Naive thymus-derived CD4-positive, alpha-beta T cell (primary cell): Measurements from ENCODE around the gene LIMA1. TPM values are rescaled to one million over a fixed set of nuclear protein-coding genes. Genes with fewer than 3 reads are reported as not detected.

Experiments used
- ATAC-seq: fragments of 150-1000 bp; cut with Tn5 transposase; 2 replicates; pipeline ENCODE4 v1.10.0; 2021; ENCODE audit warnings: mild to moderate bottlenecking, moderate library complexity
- CTCF ChIA-PET: fragments of 350-600 bp; sonication (Branson Sonifier 250); formaldehyde crosslinking; loops from one replicate; lab custom pipeline; 2021; ENCODE audit warnings: antibody characterized with exemption; lab: Charles Lee
- POLR2A ChIA-PET: fragments of 350-600 bp; sonication (Branson Sonifier 250); formaldehyde crosslinking; loops from one replicate; lab custom pipeline; 2021; ENCODE audit warnings: antibody characterized with exemption, inconsistent platforms; lab: Charles Lee
- DNase-seq, 9 donors: peaks; one replicate each; pipeline versions ENCODE4 v3.0.0 to v3.0.0-alpha.2; 2020 to 2022; ENCODE audit warnings: mixed read lengths in 1 of 9
- H3K27ac ChIP-seq: one replicate; pipeline ENCODE4 v1.7.0; 2013; ENCODE audit warnings: mild to moderate bottlenecking, low read depth, low read length, moderate library complexity
- H3K27me3 ChIP-seq, 2 donors: one replicate each; pipeline ENCODE4 v1.7.0; 2013; ENCODE audit warnings: low read length in 2 of 2, mild to moderate bottlenecking in 2 of 2, moderate library complexity in 2 of 2; ENCODE audit not compliant: control insufficient read depth in 2 of 2, insufficient read depth in 2 of 2
- H3K36me3 ChIP-seq, 3 experiments: 1 replicate in 2 of 3; 2 replicates in 1 of 3; pipeline ENCODE4 v1.7.0; 2013; ENCODE audit warnings: low read length in 3 of 3, mild to moderate bottlenecking in 3 of 3, moderate library complexity in 1 of 3; ENCODE audit not compliant: insufficient read depth in 3 of 3, control insufficient read depth in 2 of 3
- H3K4me1 ChIP-seq, 2 donors: one replicate each; pipeline ENCODE4 v1.7.0; 2013; ENCODE audit warnings: low read length in 2 of 2, mild to moderate bottlenecking in 2 of 2, moderate library complexity in 1 of 2; ENCODE audit not compliant: control insufficient read depth in 2 of 2, insufficient read depth in 2 of 2
- H3K4me3 ChIP-seq: 2 replicates; pipeline ENCODE4 v1.7.0; 2013; ENCODE audit warnings: mild to moderate bottlenecking, low read length
- H3K9me3 ChIP-seq, 3 experiments: 1 replicate in 2 of 3; 2 replicates in 1 of 3; pipeline ENCODE4 v1.7.0; 2013; ENCODE audit warnings: low read length in 3 of 3; ENCODE audit not compliant: control insufficient read depth in 2 of 3
- H3K27ac Mint-ChIP-seq, 9 donors: one replicate each; pipeline ENCODE4 v1.8.0; 2020 to 2022; ENCODE audit warnings: mixed read lengths in 9 of 9, mild to moderate bottlenecking in 8 of 9, moderate library complexity in 5 of 9, inconsistent platforms in 2 of 9
- H3K27me3 Mint-ChIP-seq, 5 donors: one replicate each; pipeline ENCODE4 v1.8.0; 2021 to 2022; ENCODE audit warnings: mixed read lengths in 5 of 5, mild to moderate bottlenecking in 1 of 5
- H3K36me3 Mint-ChIP-seq, 5 donors: one replicate each; pipeline ENCODE4 v1.8.0; 2020 to 2022; ENCODE audit warnings: mixed read lengths in 5 of 5, mild to moderate bottlenecking in 3 of 5, inconsistent platforms in 1 of 5
- H3K4me1 Mint-ChIP-seq, 7 donors: one replicate each; pipeline ENCODE4 v1.8.0; 2020 to 2022; ENCODE audit warnings: mixed read lengths in 7 of 7, mild to moderate bottlenecking in 3 of 7, inconsistent platforms in 1 of 7
- H3K4me3 Mint-ChIP-seq, 10 donors: one replicate each; pipeline ENCODE4 v1.8.0; 2020 to 2022; ENCODE audit warnings: mild to moderate bottlenecking in 10 of 10, mixed read lengths in 10 of 10, moderate library complexity in 6 of 10, inconsistent platforms in 2 of 10
- H3K9me3 Mint-ChIP-seq, 11 donors: one replicate each; pipeline ENCODE4 v1.8.0; 2020 to 2022; ENCODE audit warnings: mixed read lengths in 11 of 11, mild to moderate bottlenecking in 4 of 11, inconsistent platforms in 1 of 11, moderate library complexity in 1 of 11
- intact Hi-C, 2 donors: fragments of 100-400 bp; cut with micrococcal nuclease; formaldehyde crosslinking; loops; one replicate each; pipeline ENCODE4 v1.15.1; 2023
- polyA plus RNA-seq, 2 donors: library from polyadenylated mRNA; unstranded; fragments of 300-500 nt; fragmentation: Illumina TruSeq; gene quantifications; one replicate each; pipeline ENCODE4 v1.2.3, GENCODE V29; 2021
- total RNA-seq, 6 experiments: library from RNA in 5 of 6; stranded (reverse) in 5 of 6; gene quantifications; 1 replicate in 5 of 6; 2 replicates in 1 of 6; pipeline ENCODE4 v1.2.3 and lab custom pipeline; 2021 to 2026

LIMA1 gene
- total and polyA plus RNA-seq, 7 experiments from 2014 or later: 5.4 to 33.6 (median 11.2) TPM

- ATAC-seq: peak; percentile 37
- peaks cover 0 to 4% of the 10 kb centered on the region in 2 donors for H3K4me1 ChIP-seq
- no peak overlapping the region for H3K27ac ChIP-seq
- ChIA-PET POLR2A (interaction anchor here (1.2 to 1.7 kb wide), 3 partner anchors 29 to 97 kb away, joined by 3 to 6 read pairs (median 4); partner anchors contain the start of gene COX14), CTCF (interaction anchor here (0.6 to 1.6 kb wide), 3 partner anchors 14 to 1432 kb away, joined by 3 to 5 read pairs (median 3); no protein-coding TSS in a partner anchor)
- no peak overlapping the region for H3K4me3 ChIP-seq
- Mint-ChIP-seq H3K4me3 (peak overlapping the region in 1 of 10 donors; percentile 70), H3K9me3 (no peaks in the 10 kb centered on the region), H3K27me3 (no peaks in the 10 kb centered on the region), H3K4me1 (peaks cover 12 to 57% (median 14%) of the 10 kb centered on the region in 7 donors), H3K27ac (peak overlapping the region in 6 of 9 donors; percentile 10 to 92 (median 71)), H3K36me3 (peaks cover 0 to 19% (median 8%) of the 10 kb centered on the region in 5 donors)
- H3K27me3 ChIP-seq: no peaks in the 10 kb centered on the region
- DNase-seq: peak in 1 of 9 donors; percentile 49
- no peaks in the 10 kb centered on the region for H3K9me3 ChIP-seq
- intact Hi-C loops: loop anchor here in 1 of 2 donors (2.0 kb wide), 1 partner anchor 34 kb away; no protein-coding TSS in a partner anchor
- H3K36me3 ChIP-seq: peaks cover 0 to 16% (median 6%) of the 10 kb centered on the region in 3 experiments
Observed at GRCh38 chr12:50187084-50187900, 96.0 kb downstream of the LIMA1 start.

DNA sequence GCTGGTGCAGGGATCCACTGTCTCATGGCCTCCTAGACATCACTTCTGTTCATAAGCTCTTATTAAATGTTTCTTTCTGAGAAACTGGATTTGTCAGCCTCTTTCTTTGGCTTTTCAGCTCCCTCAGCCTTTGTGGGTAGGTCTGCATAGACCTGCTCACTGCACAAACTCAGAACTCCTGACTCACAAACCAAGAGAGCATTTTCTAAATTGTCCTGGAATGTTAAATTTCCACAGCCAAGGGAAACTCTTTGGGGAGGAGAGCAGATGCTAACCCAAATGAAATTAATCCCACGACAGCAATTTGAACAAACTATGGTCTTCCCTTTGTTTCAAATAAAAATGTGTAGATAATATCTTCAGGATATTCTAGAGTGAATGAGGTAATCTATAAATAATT is 96.6 kb downstream of the LIMA1 start:
- H3K9me3 ChIP-seq: no peaks in the 10 kb centered on the region
- H3K4me3 ChIP-seq: no peak overlapping the region
- no peak overlapping the region for H3K27ac ChIP-seq
- Mint-ChIP-seq H3K4me1 (peaks cover 12 to 57% (median 14%) of the 10 kb centered on the region in 7 donors), H3K4me3 (peak overlapping the region in 1 of 10 donors; percentile 70), H3K9me3 (no peaks in the 10 kb centered on the region), H3K27me3 (no peaks in the 10 kb centered on the region), H3K27ac (peak overlapping the region in 6 of 9 donors; percentile 10 to 92 (median 32)), H3K36me3 (peaks cover 0 to 19% (median 6%) of the 10 kb centered on the region in 5 donors)
- H3K27me3 ChIP-seq: no peaks in the 10 kb centered on the region
- peaks cover 0 to 17% (median 6%) of the 10 kb centered on the region in 3 experiments for H3K36me3 ChIP-seq
- H3K4me1 ChIP-seq: peaks cover 0 to 4% of the 10 kb centered on the region in 2 donors
- ChIA-PET CTCF (interaction anchor here (0.9 to 1.5 kb wide), 2 partner anchors 14 to 34 kb away, joined by 3 to 4 read pairs; no protein-coding TSS in a partner anchor), POLR2A (interaction anchor here (1.4 to 1.7 kb wide), 2 partner anchors 35 to 74 kb away, joined by 5 to 6 read pairs; partner anchors contain the start of gene COX14)
- intact Hi-C loops: loop anchor here in 1 of 2 donors (2.0 kb wide), 1 partner anchor 34 kb away; no protein-coding TSS in a partner anchor
- no peak for ATAC-seq
- no peak for DNase-seq

DNA sequence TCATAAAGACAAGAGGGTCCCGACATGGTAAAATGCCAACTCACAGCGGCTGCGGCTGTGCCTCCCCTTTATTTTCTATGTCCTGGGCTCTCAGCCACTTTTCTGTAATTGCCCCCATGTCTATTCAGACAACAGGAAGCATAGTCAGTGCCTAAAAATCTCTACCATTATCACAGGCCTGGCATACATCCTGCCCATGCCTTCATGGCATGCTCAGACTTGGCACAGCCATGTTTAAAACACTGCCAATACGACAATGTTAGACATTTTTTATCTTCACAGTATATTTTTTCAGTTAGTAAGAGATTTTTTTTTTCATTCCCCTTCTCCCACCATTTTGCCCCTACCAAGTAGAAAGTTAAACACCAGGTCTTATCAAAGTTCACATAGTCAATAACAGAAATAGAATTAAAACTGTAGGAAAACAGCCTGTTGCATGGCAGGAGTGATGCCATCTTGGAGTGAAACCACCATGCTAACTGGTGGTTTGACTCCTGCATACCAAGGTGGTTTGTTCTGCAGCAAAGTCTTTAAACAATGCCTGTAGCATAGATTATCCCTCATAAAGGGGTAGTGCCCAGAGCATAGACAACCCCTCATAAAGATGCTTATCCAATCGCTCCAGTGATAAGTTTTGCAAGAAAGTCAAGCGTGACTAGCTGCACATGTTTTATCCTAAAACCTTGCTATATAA is 97.2 kb downstream of the LIMA1 start:
- peaks cover 12 to 54% (median 14%) of the 10 kb centered on the region in 7 donors for H3K4me1 Mint-ChIP-seq
- DNase-seq (no peak), ATAC-seq (no peak)
- peaks cover 0 to 4% of the 10 kb centered on the region in 2 donors for H3K4me1 ChIP-seq
- peaks cover 0 to 23% (median 6%) of the 10 kb centered on the region in 3 experiments for H3K36me3 ChIP-seq
- CTCF ChIA-PET: interaction anchor here (0.8 to 1.5 kb wide), 4 partner anchors 13 to 116 kb away, joined by 3 to 4 read pairs (median 3); no protein-coding TSS in a partner anchor
- no peak overlapping the region for H3K4me3 ChIP-seq
- peaks cover 0 to 24% (median 8%) of the 10 kb centered on the region in 5 donors for H3K36me3 Mint-ChIP-seq
- no peaks in the 10 kb centered on the region for H3K27me3 Mint-ChIP-seq
- H3K4me3 Mint-ChIP-seq: peak overlapping the region in 1 of 10 donors; percentile 33
- intact Hi-C loops: loop anchor here in 1 of 2 donors (2.0 kb wide), 1 partner anchor 35 kb away; no protein-coding TSS in a partner anchor
- POLR2A ChIA-PET: interaction anchor here (0.8 to 1.7 kb wide), 3 partner anchors 36 to 116 kb away, joined by 4 to 6 read pairs (median 5); partner anchors contain the start of gene COX14
- no peaks in the 10 kb centered on the region for H3K9me3 ChIP-seq
- H3K27ac Mint-ChIP-seq: peak overlapping the region in 7 of 9 donors; percentile 33 to 92 (median 70)
- H3K9me3 Mint-ChIP-seq: no peaks in the 10 kb centered on the region
- H3K27ac ChIP-seq: no peak overlapping the region
- H3K27me3 ChIP-seq: no peaks in the 10 kb centered on the region

GRCh38 chr12:50185301-50185895 is 97.9 kb downstream of the LIMA1 start:
- POLR2A ChIA-PET: interaction anchor here (0.8 to 1.4 kb wide), 2 partner anchors 37 to 115 kb away, joined by 4 to 5 read pairs; no protein-coding TSS in a partner anchor
- no peaks in the 10 kb centered on the region for H3K9me3 ChIP-seq
- Mint-ChIP-seq H3K4me1 (peaks cover 12 to 51% (median 14%) of the 10 kb centered on the region in 7 donors), H3K27ac (peak overlapping the region in 7 of 9 donors; percentile 3 to 83 (median 70)), H3K36me3 (peaks cover 0 to 25% (median 8%) of the 10 kb centered on the region in 5 donors), H3K4me3 (no peak overlapping the region), H3K9me3 (no peaks in the 10 kb centered on the region), H3K27me3 (no peaks in the 10 kb centered on the region)
- peaks cover 0 to 27% (median 6%) of the 10 kb centered on the region in 3 experiments for H3K36me3 ChIP-seq
- ATAC-seq (no peak), DNase-seq (no peak)
- H3K27me3 ChIP-seq: no peaks in the 10 kb centered on the region
- H3K4me1 ChIP-seq: peaks cover 0 to 4% of the 10 kb centered on the region in 2 donors
- no peak overlapping the region for H3K4me3 ChIP-seq
- CTCF ChIA-PET: interaction anchor here (0.7 to 1.5 kb wide), 4 partner anchors 35 to 254 kb away, joined by 3 to 4 read pairs (median 3); no protein-coding TSS in a partner anchor
- no peak overlapping the region for H3K27ac ChIP-seq
- intact Hi-C loops: no loop called here

- Histone ChIP-seq H3K36me3 (peaks cover 0 to 35% (median 6%) of the 10 kb centered on the region in 3 experiments), H3K27ac (no peak overlapping the region), H3K27me3 (no peaks in the 10 kb centered on the region), H3K9me3 (no peaks in the 10 kb centered on the region), H3K4me3 (no peak overlapping the region), H3K4me1 (peaks cover 0 to 2% of the 10 kb centered on the region in 2 donors)
- H3K27ac Mint-ChIP-seq: peak overlapping the region in 5 of 9 donors; percentile 8 to 68 (median 57)
- no peak overlapping the region for H3K4me3 Mint-ChIP-seq
- ChIA-PET POLR2A (no interaction called here), CTCF (no interaction called here)
- intact Hi-C loops: no loop called here
- no peaks in the 10 kb centered on the region for H3K9me3 Mint-ChIP-seq
- peaks cover 9 to 46% (median 11%) of the 10 kb centered on the region in 7 donors for H3K4me1 Mint-ChIP-seq
- H3K27me3 Mint-ChIP-seq: no peaks in the 10 kb centered on the region
- DNase-seq: no peak
- no peak for ATAC-seq
- H3K36me3 Mint-ChIP-seq: peaks cover 0 to 25% (median 8%) of the 10 kb centered on the region in 5 donors
Observed at GRCh38 chr12:50184261-50184660, 99.1 kb downstream of the LIMA1 start.
